GM23248 (cell line): Measurements from ENCODE around the gene ANKH. TPM values are rescaled to one million over a fixed set of nuclear protein-coding genes. Genes with fewer than 3 reads are reported as not detected.

Source experiments
- DNase-seq: peaks from one replicate; pipeline ENCODE4 v3.0.0-alpha.2; 2015
- H2AFZ ChIP-seq: fragments of 200-600 bp; sonication (generic); 2 replicates; pipeline ENCODE4 v1.6.1; 2016; ENCODE audit warnings: antibody characterized with exemption
- H3F3A ChIP-seq: fragments of 200-600 bp; sonication (generic); 2 replicates; pipeline ENCODE4 v1.6.1; 2016; ENCODE audit warnings: mild to moderate bottlenecking, antibody characterized with exemption, mixed run types; ENCODE audit not compliant: insufficient read depth
- H3K27ac ChIP-seq: fragments of 200-600 bp; sonication (generic); 2 replicates; pipeline ENCODE4 v1.5.1; 2016; ENCODE audit warnings: mild to moderate bottlenecking
- H3K27me3 ChIP-seq: fragments of 200-600 bp; sonication (generic); replicated peaks from 2 replicates; pipeline ENCODE4 v1.6.1; 2016; ENCODE audit warnings: mild to moderate bottlenecking; ENCODE audit not compliant: insufficient read depth
- H3K36me3 ChIP-seq: fragments of 200-600 bp; sonication (generic); 2 replicates; pipeline ENCODE4 v1.6.1; 2016; ENCODE audit warnings: low read depth, mild to moderate bottlenecking
- H3K4me1 ChIP-seq: fragments of 200-600 bp; sonication (generic); 2 replicates; pipeline ENCODE4 v1.6.1; 2016; ENCODE audit warnings: mild to moderate bottlenecking; ENCODE audit not compliant: insufficient read depth
- H3K4me2 ChIP-seq: fragments of 200-600 bp; sonication (generic); one replicate; pipeline ENCODE4 v1.6.1; 2016; ENCODE audit warnings: mild to moderate bottlenecking; ENCODE audit not compliant: unreplicated experiment
- H3K4me3 ChIP-seq: fragments of 200-600 bp; sonication (generic); 2 replicates; pipeline ENCODE4 v1.5.1; 2016; ENCODE audit warnings: mild to moderate bottlenecking
- H3K79me2 ChIP-seq: fragments of 200-600 bp; sonication (generic); 2 replicates; pipeline ENCODE4 v1.6.1; 2016; ENCODE audit warnings: mild to moderate bottlenecking; ENCODE audit not compliant: insufficient read depth
- H3K9ac ChIP-seq: fragments of 200-600 bp; sonication (generic); 2 replicates; pipeline ENCODE4 v1.6.1; 2016; ENCODE audit warnings: mild to moderate bottlenecking
- H3K9me2 ChIP-seq: fragments of 200-600 bp; sonication (generic); 2 replicates; pipeline ENCODE4 v1.6.1; 2016; ENCODE audit warnings: mixed run types, mild to moderate bottlenecking, moderate library complexity; ENCODE audit not compliant: insufficient read depth
- H3K9me3 ChIP-seq: fragments of 200-600 bp; sonication (generic); one replicate; pipeline ENCODE4 v1.6.1; 2017; ENCODE audit warnings: low read depth
- H4K20me1 ChIP-seq: fragments of 200-600 bp; sonication (generic); 2 replicates; pipeline ENCODE4 v1.6.0; 2016; ENCODE audit not compliant: insufficient read depth
- EZH2 ChIP-seq: fragments of 200-600 bp; sonication (generic); IDR thresholded peaks from 2 replicates; pipeline ENCODE4 v1.6.1; 2018; ENCODE audit warnings: antibody characterized with exemption, mild to moderate bottlenecking; ENCODE audit not compliant: insufficient read depth, poor library complexity, severe bottlenecking
- EZH2phosphoT487 ChIP-seq: fragments of 200-600 bp; sonication (generic); IDR thresholded peaks from 2 replicates; pipeline ENCODE4 v1.6.1; 2018; ENCODE audit warnings: antibody characterized with exemption, moderate library complexity, mild to moderate bottlenecking, low read depth; ENCODE audit not compliant: insufficient read depth
- WGBS, 2 experiments: methylation state at CpG; one replicate each; pipeline ENCODE4 v1.1.6; 2015 to 2017; ENCODE audit warnings: low lambda C conversion rate in 2 of 2, low coverage in 1 of 2; ENCODE audit errors: missing lambda C conversion rate in 2 of 2; 5-methylcytosine and 5-hydroxymethylcytosine counted together
- in situ Hi-C: fragments of 300-500 bp; cut with MboI; formaldehyde crosslinking; loops from 2 replicates; pipeline ENCODE4 v1.15.0; 2020
- polyA plus RNA-seq: library from polyadenylated mRNA; unstranded; fragments of >200 nt; fragmentation: Nextera tagmentation; extraction: Ambion mirVana; gene quantifications from 2 replicates; pipeline ENCODE4 v1.2.1, GENCODE V29; 2016
- total RNA-seq: library from RNA; depleted of rRNA; stranded (reverse); fragments of >200 nt; shearing (Covaris generic); gene quantifications from 2 replicates; pipeline ENCODE4 v1.2.3, GENCODE V29; 2014

ANKH gene
- total and polyA plus RNA-seq, 2 experiments from 2014 or later = 45.9 to 47.6 TPM

DNA sequence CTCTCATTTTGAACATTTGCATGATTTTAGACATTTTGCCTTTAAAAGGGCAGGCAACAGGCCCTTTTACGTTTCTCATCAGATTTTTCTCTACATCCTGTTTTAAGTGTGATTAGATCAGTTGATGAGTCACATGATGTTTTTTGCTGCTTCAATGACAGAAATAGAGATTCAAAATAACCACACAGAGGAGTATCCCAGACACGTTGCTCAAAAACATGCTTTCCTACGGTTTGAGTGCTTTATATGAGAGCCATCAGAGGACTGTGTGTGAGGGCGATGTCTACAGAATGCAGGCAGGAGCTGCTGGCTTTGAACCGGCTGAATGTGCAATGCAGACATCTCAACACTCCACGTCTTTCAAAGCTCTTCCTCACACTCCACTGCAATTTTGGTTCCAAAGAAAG lies 165.0 kb downstream of the ANKH start:
- H2AFZ ChIP-seq = peak overlapping the region; percentile 12; the same call in 1 of the 2 replicates
- no peaks in the 10 kb centered on the region for H4K20me1 ChIP-seq
- in situ Hi-C loops = no loop called here
- H3K79me2 ChIP-seq = no peaks in the 10 kb centered on the region
- H3K36me3 ChIP-seq = 0 out of 2 replicates have a peak, but pooled peaks cover 5% of the 10 kb centered on the region
- H3K4me1 ChIP-seq = peaks cover 18% of the 10 kb centered on the region
- no peaks in the 10 kb centered on the region for H3K27me3 ChIP-seq
- H3K4me2 ChIP-seq = peak overlapping the region; percentile 33
- H3K4me3 ChIP-seq = 0 out of 2 replicates have a peak overlapping the region, but pooled peaks have one; percentile 12
- no peaks in the 10 kb centered on the region for H3K9me2 ChIP-seq
- H3K27ac ChIP-seq = peak overlapping the region; percentile 70
- peak overlapping the region; percentile 43 for H3K9ac ChIP-seq
- WGBS, 2 experiments = 18 to 19% methylated on average over 6 of the region's 6 CpGs
- DNase-seq = peak; percentile 77
- TF ChIP-seq EZH2 = no peak
- no peak for TF ChIP-seq EZH2phosphoT487
- peaks cover 33% of the 10 kb centered on the region for H3F3A ChIP-seq
- no peaks in the 10 kb centered on the region for H3K9me3 ChIP-seq

DNA sequence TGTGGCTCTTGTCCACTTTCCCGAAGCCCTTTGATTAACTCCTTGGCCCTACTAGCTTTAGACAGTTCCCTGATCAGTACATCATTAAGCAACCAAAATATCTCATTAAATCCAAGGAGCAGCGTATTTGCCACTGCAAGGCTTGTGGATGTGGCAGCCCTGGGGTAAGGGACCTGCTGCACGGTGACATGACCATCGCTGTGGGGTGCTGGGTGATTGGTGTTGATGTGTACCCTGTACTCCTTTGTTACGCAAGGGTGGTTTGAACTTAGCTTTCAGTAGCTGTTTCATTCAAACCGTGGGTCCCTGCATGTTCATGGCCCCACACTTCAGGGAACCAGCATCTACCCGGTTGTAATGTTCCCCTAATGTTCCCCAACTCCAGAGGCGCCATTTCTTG lies 166.0 kb downstream of the ANKH start:
- Histone ChIP-seq H3K9ac (no peak overlapping the region), H2AFZ (no peak overlapping the region), H3K4me3 (no peak overlapping the region), H3K27ac (no peak overlapping the region), H3K79me2 (no peaks in the 10 kb centered on the region), H3K36me3 (0 out of 2 replicates have a peak, but pooled peaks cover 5% of the 10 kb centered on the region), H4K20me1 (no peaks in the 10 kb centered on the region), H3K4me1 (peaks cover 18% of the 10 kb centered on the region), H3F3A (peaks cover 33% of the 10 kb centered on the region), H3K9me2 (no peaks in the 10 kb centered on the region), H3K27me3 (no peaks in the 10 kb centered on the region), H3K9me3 (no peaks in the 10 kb centered on the region), H3K4me2 (no peak overlapping the region)
- no peak for DNase-seq
- 92% methylated on average over 8 of the region's 8 CpGs for WGBS, 2 experiments
- no peak for TF ChIP-seq EZH2phosphoT487
- TF ChIP-seq EZH2 = no peak
- in situ Hi-C loops = no loop called here

DNA sequence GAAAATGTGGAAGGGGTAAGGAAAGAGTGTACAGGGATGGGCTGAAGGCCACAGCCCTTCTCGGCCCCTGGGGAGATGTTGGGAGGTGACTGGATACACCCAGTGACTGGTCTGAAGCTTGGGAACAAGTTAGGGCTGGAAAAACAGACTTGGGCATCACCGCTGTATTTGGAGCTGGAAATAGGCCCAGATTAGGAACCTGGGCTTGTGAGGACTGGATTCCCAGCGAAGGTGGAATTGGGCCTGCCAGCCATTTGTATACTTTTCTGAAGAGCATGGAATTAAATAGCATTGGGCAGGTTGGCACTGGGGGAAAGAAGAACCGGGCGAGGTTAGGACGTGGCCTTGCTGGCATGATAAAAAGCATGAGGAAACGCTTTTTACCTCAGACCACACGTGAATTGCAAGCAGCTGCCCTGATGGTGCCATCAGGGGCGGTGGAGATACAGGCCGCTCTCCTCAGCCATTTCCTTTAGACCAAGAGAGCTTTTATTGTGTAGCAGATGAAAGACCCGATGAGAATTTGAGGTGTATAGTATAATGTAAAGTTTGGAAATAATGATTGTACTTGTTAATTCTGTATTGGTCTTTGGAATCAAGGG lies 169.2 kb downstream of the ANKH start:
- TF ChIP-seq EZH2phosphoT487 (no peak), EZH2 (no peak)
- no peaks in the 10 kb centered on the region for H3K9me3 ChIP-seq
- in situ Hi-C loops = no loop called here
- no peak overlapping the region for H3K27ac ChIP-seq
- no peaks in the 10 kb centered on the region for H3K36me3 ChIP-seq
- H3K9me2 ChIP-seq = no peaks in the 10 kb centered on the region
- no peak overlapping the region for H3K4me2 ChIP-seq
- H3K79me2 ChIP-seq = no peaks in the 10 kb centered on the region
- peaks cover 25% of the 10 kb centered on the region for H3F3A ChIP-seq
- no peaks in the 10 kb centered on the region for H4K20me1 ChIP-seq
- no peak overlapping the region for H2AFZ ChIP-seq
- no peaks in the 10 kb centered on the region for H3K27me3 ChIP-seq
- H3K9ac ChIP-seq = no peak overlapping the region
- H3K4me3 ChIP-seq = no peak overlapping the region
- DNase-seq = no peak
- WGBS, 2 experiments = 90 to 92% methylated on average over 11 of the region's 11 CpGs
- peaks cover 16% of the 10 kb centered on the region for H3K4me1 ChIP-seq

- DNase-seq = no peak
- Histone ChIP-seq H3K9me3 (no peaks in the 10 kb centered on the region), H3K4me3 (no peak overlapping the region), H3F3A (peaks cover 17% of the 10 kb centered on the region; the same call in 1 of the 2 replicates), H2AFZ (no peak overlapping the region), H3K4me2 (no peak overlapping the region), H3K9me2 (no peaks in the 10 kb centered on the region), H4K20me1 (no peaks in the 10 kb centered on the region), H3K79me2 (no peaks in the 10 kb centered on the region), H3K27me3 (no peaks in the 10 kb centered on the region), H3K27ac (no peak overlapping the region), H3K9ac (no peak overlapping the region), H3K36me3 (no peaks in the 10 kb centered on the region), H3K4me1 (peaks cover 8% of the 10 kb centered on the region)
- in situ Hi-C loops = no loop called here
- 97 to 98% methylated on average over 10 of the region's 10 CpGs for WGBS, 2 experiments
- TF ChIP-seq EZH2phosphoT487 = no peak
- TF ChIP-seq EZH2 = no peak
Observed at GRCh38 chr5:14701556-14701955, 170.0 kb downstream of the ANKH start.
